RWPE2 (cell line): ENCODE results near the gene STXBP2.

Source experiments
- ATAC-seq: fragments of 200-7000 bp; cut with Tn5 transposase; 3 replicates; pipeline ENCODE4 v1.9.1; 2021; ENCODE audit warnings: low read depth
- DNase-seq: peaks from one replicate; pipeline ENCODE4 v3.0.0-alpha.2; 2020; ENCODE audit warnings: low spot score
- H3K27ac ChIP-seq: fragments of 450-650 bp; 2 replicates; pipeline ENCODE4 v1.5.1; 2017; ENCODE audit warnings: mild to moderate bottlenecking; ENCODE audit not compliant: poor library complexity, severe bottlenecking
- H3K27me3 ChIP-seq: fragments of 250-450 bp; sonication (Bioruptor Pico); 2 replicates; pipeline ENCODE4 v1.5.1; 2021; ENCODE audit warnings: mild to moderate bottlenecking, moderate library complexity; ENCODE audit not compliant: insufficient read depth, poor library complexity, severe bottlenecking
- H3K36me3 ChIP-seq: fragments of 250-450 bp; sonication (Bioruptor Pico); 2 replicates; pipeline ENCODE4 v1.5.1; 2020; ENCODE audit warnings: low read depth, mild to moderate bottlenecking, moderate library complexity
- H3K4me1 ChIP-seq: fragments of 250-450 bp; sonication (Bioruptor Pico); 2 replicates; pipeline ENCODE4 v1.5.1; 2021; ENCODE audit warnings: mild to moderate bottlenecking, moderate library complexity; ENCODE audit not compliant: insufficient read depth, poor library complexity, severe bottlenecking
- H3K4me3 ChIP-seq: fragments of 250-450 bp; sonication (Bioruptor Pico); 2 replicates; pipeline ENCODE4 v1.5.1; 2021; ENCODE audit warnings: mild to moderate bottlenecking, moderate library complexity; ENCODE audit not compliant: severe bottlenecking
- H3K9me3 ChIP-seq: fragments of 250-450 bp; sonication (Bioruptor Pico); 2 replicates; pipeline ENCODE4 v1.5.1; 2021; ENCODE audit warnings: mild to moderate bottlenecking, moderate library complexity; ENCODE audit not compliant: severe bottlenecking
- TF ChIP-seq, protein P1 (sequence below): fragments of 450-650 bp; IDR thresholded peaks from one replicate; pipeline ENCODE4 v1.5.1; 2017; ENCODE audit warnings: mild to moderate bottlenecking, moderate library complexity; ENCODE audit not compliant: poor library complexity, severe bottlenecking

STXBP2 gene

DNA sequence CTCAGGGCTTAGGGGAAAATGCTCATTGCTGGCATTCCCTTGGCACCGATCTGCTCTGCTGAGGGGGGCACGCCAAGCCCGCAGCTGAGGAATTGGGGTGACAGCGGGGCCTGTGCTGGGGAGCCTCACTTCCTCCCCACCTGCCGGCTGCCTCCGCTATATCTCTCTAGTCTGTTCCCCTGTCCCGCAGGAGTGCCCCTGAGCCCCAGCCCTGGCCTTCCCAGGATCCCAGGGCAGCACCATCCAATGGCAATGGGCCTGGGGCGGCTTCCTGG is 9.5 kb downstream of the STXBP2 start:
- no peak overlapping the region for H3K27ac ChIP-seq
- no peaks in the 10 kb centered on the region for H3K9me3 ChIP-seq
- H3K4me3 ChIP-seq: no peak overlapping the region
- no peaks in the 10 kb centered on the region for H3K4me1 ChIP-seq
- TF ChIP-seq, protein P1, sequence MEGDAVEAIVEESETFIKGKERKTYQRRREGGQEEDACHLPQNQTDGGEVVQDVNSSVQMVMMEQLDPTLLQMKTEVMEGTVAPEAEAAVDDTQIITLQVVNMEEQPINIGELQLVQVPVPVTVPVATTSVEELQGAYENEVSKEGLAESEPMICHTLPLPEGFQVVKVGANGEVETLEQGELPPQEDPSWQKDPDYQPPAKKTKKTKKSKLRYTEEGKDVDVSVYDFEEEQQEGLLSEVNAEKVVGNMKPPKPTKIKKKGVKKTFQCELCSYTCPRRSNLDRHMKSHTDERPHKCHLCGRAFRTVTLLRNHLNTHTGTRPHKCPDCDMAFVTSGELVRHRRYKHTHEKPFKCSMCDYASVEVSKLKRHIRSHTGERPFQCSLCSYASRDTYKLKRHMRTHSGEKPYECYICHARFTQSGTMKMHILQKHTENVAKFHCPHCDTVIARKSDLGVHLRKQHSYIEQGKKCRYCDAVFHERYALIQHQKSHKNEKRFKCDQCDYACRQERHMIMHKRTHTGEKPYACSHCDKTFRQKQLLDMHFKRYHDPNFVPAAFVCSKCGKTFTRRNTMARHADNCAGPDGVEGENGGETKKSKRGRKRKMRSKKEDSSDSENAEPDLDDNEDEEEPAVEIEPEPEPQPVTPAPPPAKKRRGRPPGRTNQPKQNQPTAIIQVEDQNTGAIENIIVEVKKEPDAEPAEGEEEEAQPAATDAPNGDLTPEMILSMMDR: no peak
- ATAC-seq: no peak
- H3K36me3 ChIP-seq: no peaks in the 10 kb centered on the region
- no peak for DNase-seq
- no peaks in the 10 kb centered on the region for H3K27me3 ChIP-seq

DNA sequence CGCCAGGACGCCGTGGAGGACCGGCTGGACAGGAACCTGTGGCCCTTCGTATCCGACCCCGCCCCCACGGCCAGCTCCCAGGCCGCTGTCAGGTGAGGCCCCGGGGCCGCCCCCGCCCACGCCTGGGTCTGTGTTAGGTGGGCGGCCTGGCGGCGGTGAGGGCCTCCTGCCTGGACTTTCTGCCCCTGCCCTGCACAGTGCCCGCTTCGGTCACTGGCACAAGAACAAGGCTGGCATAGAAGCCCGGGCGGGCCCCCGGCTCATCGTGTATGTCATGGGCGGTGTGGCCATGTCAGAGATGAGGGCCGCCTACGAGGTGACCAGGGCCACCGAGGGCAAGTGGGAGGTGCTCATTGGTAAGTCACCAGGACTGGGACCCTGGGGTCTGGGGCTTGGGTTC is 10.2 kb downstream of the STXBP2 start:
- Histone ChIP-seq H3K4me3 (no peak overlapping the region), H3K9me3 (no peaks in the 10 kb centered on the region), H3K27me3 (no peaks in the 10 kb centered on the region), H3K27ac (no peak overlapping the region), H3K36me3 (no peaks in the 10 kb centered on the region), H3K4me1 (no peaks in the 10 kb centered on the region)
- ATAC-seq (no peak), DNase-seq (no peak)
- TF ChIP-seq, protein P1: no peak

DNA sequence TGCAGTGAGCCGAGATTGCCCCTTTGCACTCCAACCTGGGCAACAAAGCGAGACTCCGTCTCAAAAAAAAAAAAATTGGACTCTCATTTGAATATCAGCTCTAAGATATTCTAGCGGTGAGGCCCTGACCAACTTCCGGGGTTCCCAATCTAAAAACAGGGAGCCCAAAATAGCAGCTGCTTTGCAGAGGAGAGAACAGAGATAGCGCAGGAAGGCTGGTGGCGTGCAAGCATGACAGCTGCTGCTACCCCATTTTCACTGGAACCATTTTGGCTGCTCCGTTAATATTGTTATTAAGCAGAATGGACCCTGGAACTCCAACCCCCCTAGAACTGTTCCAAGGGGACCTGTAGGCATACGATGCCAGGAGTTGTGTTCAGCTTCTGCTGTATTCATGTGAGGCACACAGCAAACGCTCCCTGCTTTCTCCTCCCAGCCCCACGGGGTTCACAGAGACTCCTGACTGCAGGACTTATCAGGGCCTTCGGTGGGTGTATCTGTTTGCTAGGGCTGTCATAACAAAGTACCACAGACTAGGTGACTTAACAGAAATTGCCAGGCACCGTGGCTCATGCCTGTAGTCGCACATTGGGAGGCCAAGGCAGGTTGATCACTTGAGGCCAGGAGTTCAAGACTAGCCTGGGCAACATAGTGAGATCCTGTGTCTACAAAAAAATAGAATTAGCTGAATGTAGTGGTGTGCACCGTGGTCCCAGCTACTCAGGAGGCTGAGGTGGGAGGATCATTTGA is 11.5 kb downstream of the STXBP2 start:
- TF ChIP-seq, protein P1: no peak
- Histone ChIP-seq H3K9me3 (no peaks in the 10 kb centered on the region), H3K27me3 (no peaks in the 10 kb centered on the region), H3K27ac (no peak overlapping the region), H3K4me3 (no peak overlapping the region), H3K36me3 (no peaks in the 10 kb centered on the region), H3K4me1 (no peaks in the 10 kb centered on the region)
- DNase-seq (no peak), ATAC-seq (no peak)

DNA sequence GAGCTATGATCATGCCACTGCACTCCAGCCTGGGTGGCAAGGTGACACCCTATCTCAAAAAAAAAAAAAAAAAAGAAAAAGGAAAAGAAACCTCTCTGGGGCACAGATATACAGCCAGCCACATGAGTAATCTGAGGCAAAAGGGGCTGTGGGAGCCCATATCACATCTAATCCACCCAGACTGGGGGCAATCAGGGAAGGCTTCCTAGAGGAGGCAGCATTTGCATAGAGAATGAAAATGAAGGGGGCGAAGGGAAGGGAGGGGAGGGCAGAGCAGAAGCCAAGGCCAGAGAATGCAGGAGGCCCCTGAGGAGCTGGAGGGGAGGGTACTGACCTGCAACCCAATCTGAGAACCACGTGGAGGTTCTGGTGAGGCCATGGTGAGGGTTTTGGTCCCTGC is 13.2 kb downstream of the STXBP2 start:
- H3K27ac ChIP-seq: no peak overlapping the region
- no peak for ATAC-seq
- TF ChIP-seq, protein P1: no peak

DNA sequence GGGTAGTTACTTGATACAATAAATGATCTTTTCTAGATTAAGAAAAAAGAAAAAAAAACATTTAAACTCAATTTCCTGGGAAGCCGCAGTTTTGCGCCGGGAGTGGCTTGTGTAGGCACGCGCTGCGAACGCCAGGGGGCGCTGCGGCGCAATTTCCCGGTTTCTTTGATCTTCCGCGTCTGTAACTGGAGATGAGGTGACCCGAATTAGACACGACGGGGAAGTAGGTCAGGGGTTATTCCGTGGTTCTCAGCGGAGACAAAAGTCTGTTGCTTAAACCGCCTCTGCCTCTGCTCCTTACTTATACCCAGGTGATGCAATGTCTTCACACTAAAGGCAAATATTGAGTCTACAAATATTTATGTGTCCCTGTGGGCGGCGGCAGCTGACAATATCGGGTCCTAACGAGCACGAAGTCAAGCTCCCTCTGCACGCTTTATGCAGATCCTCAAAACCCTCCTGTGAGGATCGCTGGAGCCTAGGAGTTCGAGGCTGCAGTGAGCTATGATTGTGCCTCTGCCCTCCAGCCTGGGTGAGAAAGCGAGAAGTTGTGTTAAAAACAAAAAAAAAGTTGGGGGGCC is 15.2 kb downstream of the STXBP2 start:
- Histone ChIP-seq H3K4me3 (no peak overlapping the region), H3K36me3 (no peaks in the 10 kb centered on the region), H3K27me3 (no peaks in the 10 kb centered on the region), H3K4me1 (no peaks in the 10 kb centered on the region), H3K27ac (no peak overlapping the region), H3K9me3 (no peaks in the 10 kb centered on the region)
- DNase-seq (no peak), ATAC-seq (peak; percentile 53; the same call in 2 of the 3 replicates)
- TF ChIP-seq, protein P1: peak; percentile 89

More for the DNA sequence above, 13.2 kb downstream of the STXBP2 start:
- no peaks in the 10 kb centered on the region for H3K27me3 ChIP-seq
- H3K4me3 ChIP-seq: no peak overlapping the region
- H3K4me1 ChIP-seq: no peaks in the 10 kb centered on the region
- H3K9me3 ChIP-seq: no peaks in the 10 kb centered on the region
- DNase-seq: no peak
- H3K36me3 ChIP-seq: no peaks in the 10 kb centered on the region
